ENCODE results near the gene ZNF829. TPM values are rescaled to one million over a fixed set of nuclear protein-coding genes. Genes with fewer than 3 reads are reported as not detected.
A peak's percentile ranks its signal among the peaks of the same experiment; 100 is the strongest.

ZNF829 gene
- total RNA-seq, 1 donor from 2014 or later = 1.2 TPM

DNA sequence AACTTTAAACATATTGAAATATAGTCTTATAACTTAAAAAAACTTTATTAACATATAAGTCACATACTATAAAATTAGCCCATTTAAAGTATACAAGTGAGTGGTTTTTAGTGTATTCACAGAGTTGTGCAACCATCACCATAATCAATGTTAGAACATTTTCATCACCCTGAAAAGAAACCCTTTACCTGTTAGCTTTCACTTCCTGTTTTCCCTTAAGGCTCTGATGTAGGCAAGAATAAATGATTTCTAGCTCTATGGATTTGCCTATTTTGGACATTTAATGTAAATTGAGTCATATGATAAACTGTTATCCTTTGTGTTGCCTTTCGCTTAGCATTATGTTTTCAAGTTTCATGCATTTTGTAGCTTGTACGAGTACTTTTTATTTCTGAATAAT lies 15.6 kb upstream of the ZNF829 start:
- peaks cover 47 to 98% of the 10 kb centered on the region in 2 donors for H3K9me3 ChIP-seq
- H3K36me3 ChIP-seq = peaks cover 49 to 82% of the 10 kb centered on the region in 2 donors
- DNase-seq (ENCODE audit: low spot score in 2 of 2) = no peak
- intact Hi-C loops (cut with DNase I) = no loop called here
- no peaks in the 10 kb centered on the region for H3K27me3 ChIP-seq
- H3K27ac ChIP-seq = no peak overlapping the region
- no peaks in the 10 kb centered on the region for H3K4me1 ChIP-seq
- peak overlapping the region in 1 of 2 donors; percentile 2 for H3K4me3 ChIP-seq
- TF ChIP-seq, protein P1, sequence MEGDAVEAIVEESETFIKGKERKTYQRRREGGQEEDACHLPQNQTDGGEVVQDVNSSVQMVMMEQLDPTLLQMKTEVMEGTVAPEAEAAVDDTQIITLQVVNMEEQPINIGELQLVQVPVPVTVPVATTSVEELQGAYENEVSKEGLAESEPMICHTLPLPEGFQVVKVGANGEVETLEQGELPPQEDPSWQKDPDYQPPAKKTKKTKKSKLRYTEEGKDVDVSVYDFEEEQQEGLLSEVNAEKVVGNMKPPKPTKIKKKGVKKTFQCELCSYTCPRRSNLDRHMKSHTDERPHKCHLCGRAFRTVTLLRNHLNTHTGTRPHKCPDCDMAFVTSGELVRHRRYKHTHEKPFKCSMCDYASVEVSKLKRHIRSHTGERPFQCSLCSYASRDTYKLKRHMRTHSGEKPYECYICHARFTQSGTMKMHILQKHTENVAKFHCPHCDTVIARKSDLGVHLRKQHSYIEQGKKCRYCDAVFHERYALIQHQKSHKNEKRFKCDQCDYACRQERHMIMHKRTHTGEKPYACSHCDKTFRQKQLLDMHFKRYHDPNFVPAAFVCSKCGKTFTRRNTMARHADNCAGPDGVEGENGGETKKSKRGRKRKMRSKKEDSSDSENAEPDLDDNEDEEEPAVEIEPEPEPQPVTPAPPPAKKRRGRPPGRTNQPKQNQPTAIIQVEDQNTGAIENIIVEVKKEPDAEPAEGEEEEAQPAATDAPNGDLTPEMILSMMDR (IDR thresholded peaks at IDR 0.05) = no peak

DNA sequence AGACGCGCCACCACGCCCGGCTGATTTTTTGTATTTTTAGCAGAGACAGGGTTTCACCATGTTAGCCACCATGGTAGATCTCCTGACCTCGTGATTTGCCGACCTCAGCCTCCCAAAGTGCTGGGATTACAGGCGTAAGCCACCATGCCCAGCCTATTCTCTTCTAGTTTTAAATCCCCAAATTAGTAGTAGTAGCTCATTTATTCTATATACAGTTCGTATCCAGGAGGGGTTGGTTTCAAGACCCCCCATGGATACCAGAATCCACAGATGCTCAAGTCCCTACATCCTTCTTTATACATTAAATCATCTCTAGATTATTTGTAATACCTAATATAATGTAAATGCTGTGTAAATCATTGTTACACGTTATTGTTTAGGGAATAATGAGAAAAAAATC lies 2.0 kb upstream of the ZNF829 start:
- no peak for DNase-seq (ENCODE audit: low spot score in 2 of 2)
- H3K4me1 ChIP-seq = peaks cover 0 to 10% of the 10 kb centered on the region in 2 donors
- H3K36me3 ChIP-seq = peaks cover 26 to 51% of the 10 kb centered on the region in 2 donors
- intact Hi-C loops (cut with DNase I) = loop anchor here (5.0 to 10.0 kb wide), 3 partner anchors 146 to 793 kb away; partner anchors contain the start of gene ZNF850
- no peak overlapping the region for H3K27ac ChIP-seq
- H3K27me3 ChIP-seq = no peaks in the 10 kb centered on the region
- peaks cover 0 to 43% of the 10 kb centered on the region in 2 donors for H3K9me3 ChIP-seq
- no peak overlapping the region for H3K4me3 ChIP-seq
- TF ChIP-seq, protein P1 (IDR thresholded peaks at IDR 0.05) = no peak

DNA sequence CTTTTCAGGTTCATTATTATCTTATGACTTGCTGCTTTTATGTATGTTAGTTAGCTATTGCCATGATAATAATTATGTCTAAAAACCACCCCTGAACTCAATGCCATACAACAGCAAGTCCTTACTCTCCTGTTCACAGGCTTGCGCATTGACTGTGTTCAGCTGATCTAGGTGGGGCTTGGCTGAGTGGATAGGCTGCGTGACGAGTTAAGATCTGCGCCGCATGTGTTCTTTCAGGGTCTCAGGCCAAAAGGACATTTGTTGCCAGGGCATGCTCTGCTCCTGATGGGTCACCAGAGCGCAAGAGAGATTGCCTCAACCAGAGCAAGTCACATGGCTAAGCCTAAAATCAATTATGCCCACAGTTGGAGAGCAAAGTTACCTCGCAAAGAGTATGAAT lies 900 bp upstream of the ZNF829 start:
- H3K27ac ChIP-seq = peak overlapping the region in 1 of 2 donors; percentile 98
- H3K4me1 ChIP-seq = peaks cover 0 to 10% of the 10 kb centered on the region in 2 donors
- no peaks in the 10 kb centered on the region for H3K27me3 ChIP-seq
- intact Hi-C loops (cut with DNase I) = loop anchor here (1.0 to 10.0 kb wide), 6 partner anchors 67 to 792 kb away; partner anchors contain the start of genes ZNF345, ZNF527, ZNF790 and ZNF850
- no peak for DNase-seq (ENCODE audit: low spot score in 2 of 2)
- H3K9me3 ChIP-seq = peaks cover 0 to 44% of the 10 kb centered on the region in 2 donors
- peak overlapping the region; percentile 80 to 91 for H3K4me3 ChIP-seq
- TF ChIP-seq, protein P1 (IDR thresholded peaks at IDR 0.05) = no peak
- peaks cover 18 to 51% of the 10 kb centered on the region in 2 donors for H3K36me3 ChIP-seq

DNA sequence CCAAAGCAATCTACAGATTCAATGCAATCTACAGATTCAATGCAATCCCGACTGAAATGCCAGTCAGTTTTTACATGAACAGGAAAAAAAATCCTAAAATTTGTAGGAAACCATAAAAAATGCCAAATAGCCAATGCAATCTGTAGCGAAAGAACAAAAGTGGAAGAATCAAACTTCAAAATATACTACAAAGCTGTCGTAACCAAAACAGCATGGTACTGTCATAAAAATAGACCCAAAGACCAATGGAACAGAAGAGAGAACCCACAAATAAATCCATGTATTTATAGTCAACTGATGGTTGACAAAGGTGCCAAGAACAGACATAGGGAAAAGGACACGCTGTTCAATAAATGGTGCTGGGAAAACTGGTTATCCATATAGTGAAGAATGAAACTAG lies 17.7 kb downstream of the ZNF829 start:
- no peak for DNase-seq (ENCODE audit: low spot score in 2 of 2)
- Histone ChIP-seq H3K4me1 (no peaks in the 10 kb centered on the region), H3K4me3 (no peak overlapping the region), H3K36me3 (peaks cover 76 to 99% of the 10 kb centered on the region in 2 donors), H3K9me3 (peaks cover 97 to 100% of the 10 kb centered on the region in 2 donors), H3K27ac (no peak overlapping the region), H3K27me3 (no peaks in the 10 kb centered on the region)
- TF ChIP-seq, protein P1 (IDR thresholded peaks at IDR 0.05) = no peak
- intact Hi-C loops (cut with DNase I) = no loop called here

DNA sequence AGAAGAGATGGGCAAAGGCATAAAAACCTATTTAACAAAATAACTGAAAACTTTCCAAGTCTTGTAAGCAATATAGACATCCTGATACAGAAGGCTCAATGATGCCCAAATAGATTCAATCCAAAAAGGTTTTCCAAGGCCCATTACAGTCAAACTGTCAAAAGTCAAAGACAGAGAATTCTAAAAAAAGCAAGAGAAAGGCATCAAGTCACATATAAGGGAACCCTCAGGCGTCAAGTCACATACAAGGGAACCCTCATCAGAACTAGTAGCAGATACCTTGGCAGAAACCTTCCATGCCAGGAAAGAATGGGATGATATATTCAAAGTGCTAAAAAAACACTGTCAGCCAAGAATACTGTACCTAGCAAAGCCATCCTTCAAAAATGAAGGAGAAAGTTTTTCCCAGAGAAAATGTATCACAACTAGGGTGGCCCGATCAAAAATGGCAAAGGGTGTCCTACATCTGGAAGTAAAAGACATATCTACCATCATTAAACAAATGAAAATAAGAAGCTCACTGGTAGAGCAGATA lies 21.2 kb downstream of the ZNF829 start:
- Histone ChIP-seq H3K36me3 (peaks cover 79 to 99% of the 10 kb centered on the region in 2 donors), H3K9me3 (peaks cover 99 to 100% of the 10 kb centered on the region in 2 donors), H3K27ac (no peak overlapping the region), H3K4me1 (no peaks in the 10 kb centered on the region), H3K27me3 (no peaks in the 10 kb centered on the region), H3K4me3 (no peak overlapping the region)
- no peak for DNase-seq (ENCODE audit: low spot score in 2 of 2)
- intact Hi-C loops (cut with DNase I) = no loop called here
- TF ChIP-seq, protein P1 (IDR thresholded peaks at IDR 0.05) = no peak

Data from ascending aorta (tissue), 2 donors.